Ovary (tissue), 9 donors: ENCODE data around the gene IL10. TPM values are rescaled to one million over a fixed set of nuclear protein-coding genes. Genes with fewer than 3 reads are reported as not detected.
"Not testable (repeated sequence)": the region's sequence is repeated elsewhere in the genome, so short reads cannot be mapped to it uniquely, and the experiment has no call there.

Source experiments
- DNase-seq, 5 donors: peaks; one replicate each; pipeline ENCODE4 v3.0.0-alpha.2; 2019 to 2020
- H3K27ac ChIP-seq, 2 donors: fragments of 200-600 bp; one replicate each; pipeline versions ENCODE4 v1.5.1 to v1.8.0; 2019 to 2022
- H3K27me3 ChIP-seq: fragments of 200-600 bp; one replicate; pipeline ENCODE4 v1.8.0; 2022
- H3K36me3 ChIP-seq: fragments of 200-600 bp; sonication (generic); one replicate; pipeline ENCODE4 v1.5.1; 2019
- H3K4me1 ChIP-seq: one replicate; pipeline ENCODE4 v1.8.1; 2013; ENCODE audit warnings: mild to moderate bottlenecking, moderate library complexity; ENCODE audit not compliant: insufficient read depth
- H3K4me3 ChIP-seq: fragments of 200-600 bp; sonication (generic); one replicate; pipeline ENCODE4 v1.5.1; 2017
- H3K9me3 ChIP-seq, 2 donors: fragments of 200-600 bp in 1 of 2; sonication (generic) in 1 of 2; one replicate each; pipeline versions ENCODE4 v1.5.1 to v1.8.1; 2013 to 2019; ENCODE audit warnings: mild to moderate bottlenecking in 1 of 2, moderate library complexity in 1 of 2
- EP300 ChIP-seq: sonication (generic); formaldehyde crosslinking; IDR thresholded peaks from one replicate; pipeline ENCODE4 v1.6.1; 2017; ENCODE audit warnings: antibody characterized with exemption
- POLR2A ChIP-seq: fragments of 450-650 bp; IDR thresholded peaks from one replicate; pipeline ENCODE4 v1.6.1; 2017; ENCODE audit warnings: antibody characterized with exemption, mild to moderate bottlenecking, moderate library complexity
- WGBS, 3 donors: extraction: QIAGEN DNeasy Blood & Tissue Kit in 1 of 3; methylation state at CpG; one replicate each; pipeline versions ENCODE4 v1.1.5 to v1.1.7; 2013 to 2017; 5-methylcytosine and 5-hydroxymethylcytosine counted together
- intact Hi-C, 4 donors: fragments of 100-400 bp; cut with DNase I; formaldehyde crosslinking; loops; one replicate each; pipeline versions ENCODE4 v1.11.0 to v1.15.1; 2022 to 2023
- polyA plus RNA-seq, 2 donors: library from polyadenylated mRNA; stranded (reverse); fragments of 200-250 nt in 1 of 2; fragments of 350-450 nt in 1 of 2; fragmentation: Illumina TruSeq in 1 of 2; extraction: RNeasy Lipid Tissue Mini Kit (QIAGEN cat#74804) in 1 of 2; gene quantifications; one replicate each; pipeline ENCODE4 v1.2.3, GENCODE V29; 2013 to 2014
- total RNA-seq, 7 donors: library from RNA; depleted of rRNA in 2 of 7; stranded (reverse); fragments of >200 nt in 2 of 7; fragmentation: NEBNext Ultra II Directional in 3 of 7; extraction: Animal tissue kit (Norgen Biotek cat#: 25700) in 3 of 7; gene quantifications; one replicate each; pipeline versions ENCODE4 v1.1.0 to v1.2.4, GENCODE V29; 2016 to 2023
- TF ChIP-seq, protein P1 (sequence below), 3 donors: fragments of 450-650 bp in 2 of 3; fragments of 200-600 bp in 1 of 3; IDR thresholded peaks; one replicate each; pipeline versions ENCODE4 v1.5.1 to v1.8.0; 2016 to 2022; ENCODE audit warnings: antibody characterized with exemption in 3 of 3, mild to moderate bottlenecking in 1 of 3
- donor health status: DM: no; HTN: no; CAD: no; lungs with moderate emphysema.
- donor health status: DM: no; HTN: no; CAD: no.
- donor health status: Bipolar disorder and iron deficiency.
- donor health status: DM: yes; HTN: yes; CAD: no.
- donor health status: DM: no; HTN: no; CAD: no.
- donor health status: DM: yes; HTN: yes; CAD: no.

The IL10 gene
- total and polyA plus RNA-seq, 9 donors: 0.25 to 4.0 (median 1.4) TPM; not detected in 1

GRCh38 chr1:206782448-206782847, 10.2 kb upstream of the IL10 start:
- Histone ChIP-seq H3K4me1 (no peaks in the 10 kb centered on the region), H3K9me3 (no peaks in the 10 kb centered on the region), H3K27me3 (no peaks in the 10 kb centered on the region), H3K36me3 (no peaks in the 10 kb centered on the region), H3K4me3 (no peak overlapping the region), H3K27ac (no peak overlapping the region)
- DNase-seq: no peak
- intact Hi-C loops: no loop called here
- TF ChIP-seq POLR2A: no peak
- TF ChIP-seq, protein P1, sequence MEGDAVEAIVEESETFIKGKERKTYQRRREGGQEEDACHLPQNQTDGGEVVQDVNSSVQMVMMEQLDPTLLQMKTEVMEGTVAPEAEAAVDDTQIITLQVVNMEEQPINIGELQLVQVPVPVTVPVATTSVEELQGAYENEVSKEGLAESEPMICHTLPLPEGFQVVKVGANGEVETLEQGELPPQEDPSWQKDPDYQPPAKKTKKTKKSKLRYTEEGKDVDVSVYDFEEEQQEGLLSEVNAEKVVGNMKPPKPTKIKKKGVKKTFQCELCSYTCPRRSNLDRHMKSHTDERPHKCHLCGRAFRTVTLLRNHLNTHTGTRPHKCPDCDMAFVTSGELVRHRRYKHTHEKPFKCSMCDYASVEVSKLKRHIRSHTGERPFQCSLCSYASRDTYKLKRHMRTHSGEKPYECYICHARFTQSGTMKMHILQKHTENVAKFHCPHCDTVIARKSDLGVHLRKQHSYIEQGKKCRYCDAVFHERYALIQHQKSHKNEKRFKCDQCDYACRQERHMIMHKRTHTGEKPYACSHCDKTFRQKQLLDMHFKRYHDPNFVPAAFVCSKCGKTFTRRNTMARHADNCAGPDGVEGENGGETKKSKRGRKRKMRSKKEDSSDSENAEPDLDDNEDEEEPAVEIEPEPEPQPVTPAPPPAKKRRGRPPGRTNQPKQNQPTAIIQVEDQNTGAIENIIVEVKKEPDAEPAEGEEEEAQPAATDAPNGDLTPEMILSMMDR (IDR thresholded peaks at IDR 0.05): no peak
- TF ChIP-seq EP300: no peak
- WGBS, 3 donors: 92 to 100% (median 100%) methylated on average over 2 of the region's 2 CpGs

- intact Hi-C loops: no loop called here
- no peaks in the 10 kb centered on the region for H3K36me3 ChIP-seq
- TF ChIP-seq, protein P1 (IDR thresholded peaks at IDR 0.05): no peak
- TF ChIP-seq EP300: no peak
- TF ChIP-seq POLR2A: no peak
- no peak overlapping the region for H3K27ac ChIP-seq
- no peak overlapping the region for H3K4me3 ChIP-seq
- 58 to 73% (median 60%) methylated on average over 2 of the region's 2 CpGs for WGBS, 3 donors
- H3K9me3 ChIP-seq: no peaks in the 10 kb centered on the region
- DNase-seq: no peak
- no peaks in the 10 kb centered on the region for H3K4me1 ChIP-seq
- H3K27me3 ChIP-seq: no peaks in the 10 kb centered on the region
Observed at GRCh38 chr1:206779638-206780037, 7.3 kb upstream of the IL10 start.

GRCh38 chr1:206778911-206779310, 6.6 kb upstream of the IL10 start:
- H3K36me3 ChIP-seq, DNase-seq, intact Hi-C loops, H3K27ac ChIP-seq, H3K4me3 ChIP-seq, H3K27me3 ChIP-seq, H3K4me1 ChIP-seq, H3K9me3 ChIP-seq: not testable (repeated sequence)
- WGBS, 3 donors: 70 to 73% (median 73%) methylated on average over 6 of the region's 6 CpGs

DNA sequence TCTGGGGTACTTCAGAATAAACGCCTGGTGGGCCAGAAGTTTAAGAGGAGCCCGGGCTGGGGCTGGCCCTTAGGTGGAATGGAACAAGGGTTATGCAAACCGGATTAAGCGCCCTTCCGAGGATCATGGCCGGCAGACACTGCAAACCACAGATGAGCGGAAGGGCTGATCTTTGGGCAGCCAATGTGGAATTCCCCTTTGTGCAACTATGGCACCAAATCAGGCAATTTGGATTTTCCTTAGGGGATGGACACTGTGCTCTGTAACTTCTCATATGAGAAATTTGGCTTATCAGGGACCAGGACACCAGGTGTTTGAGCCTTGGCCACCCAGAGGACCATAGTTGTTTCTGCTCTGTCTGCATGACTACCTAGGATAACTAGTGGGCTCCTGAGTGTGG, 5.7 kb upstream of the IL10 start:
- 91 to 96% (median 94%) methylated on average over 7 of the region's 7 CpGs for WGBS, 3 donors
- H3K4me1 ChIP-seq: no peaks in the 10 kb centered on the region
- no peaks in the 10 kb centered on the region for H3K36me3 ChIP-seq
- TF ChIP-seq POLR2A (no peak), EP300 (no peak)
- TF ChIP-seq, protein P1 (IDR thresholded peaks at IDR 0.05): no peak
- H3K27me3 ChIP-seq: no peaks in the 10 kb centered on the region
- H3K9me3 ChIP-seq: no peaks in the 10 kb centered on the region
- H3K27ac ChIP-seq: no peak overlapping the region
- no peak overlapping the region for H3K4me3 ChIP-seq
- DNase-seq: no peak
- intact Hi-C loops: no loop called here

- Histone ChIP-seq H3K36me3 (no peaks in the 10 kb centered on the region), H3K27me3 (no peaks in the 10 kb centered on the region), H3K9me3 (no peaks in the 10 kb centered on the region), H3K4me3 (no peak overlapping the region), H3K27ac (no peak overlapping the region), H3K4me1 (no peaks in the 10 kb centered on the region)
- WGBS, 3 donors: 83 to 88% (median 85%) methylated on average over 4 of the region's 4 CpGs
- TF ChIP-seq POLR2A (no peak), EP300 (no peak)
- TF ChIP-seq, protein P1 (IDR thresholded peaks at IDR 0.05): no peak
- no peak for DNase-seq
- intact Hi-C loops: no loop called here
Observed at GRCh38 chr1:206776229-206776628, 3.9 kb upstream of the IL10 start.
